Measurements from ENCODE around the gene SQSTM1. TPM values are rescaled to one million over a fixed set of nuclear protein-coding genes. Genes with fewer than 3 reads are reported as not detected.
A peak's percentile ranks its signal among the peaks of the same experiment; 100 is the strongest.

SQSTM1 gene
- total and polyA plus RNA-seq, 4 donors, result 152 to 404 (median 345) TPM

DNA sequence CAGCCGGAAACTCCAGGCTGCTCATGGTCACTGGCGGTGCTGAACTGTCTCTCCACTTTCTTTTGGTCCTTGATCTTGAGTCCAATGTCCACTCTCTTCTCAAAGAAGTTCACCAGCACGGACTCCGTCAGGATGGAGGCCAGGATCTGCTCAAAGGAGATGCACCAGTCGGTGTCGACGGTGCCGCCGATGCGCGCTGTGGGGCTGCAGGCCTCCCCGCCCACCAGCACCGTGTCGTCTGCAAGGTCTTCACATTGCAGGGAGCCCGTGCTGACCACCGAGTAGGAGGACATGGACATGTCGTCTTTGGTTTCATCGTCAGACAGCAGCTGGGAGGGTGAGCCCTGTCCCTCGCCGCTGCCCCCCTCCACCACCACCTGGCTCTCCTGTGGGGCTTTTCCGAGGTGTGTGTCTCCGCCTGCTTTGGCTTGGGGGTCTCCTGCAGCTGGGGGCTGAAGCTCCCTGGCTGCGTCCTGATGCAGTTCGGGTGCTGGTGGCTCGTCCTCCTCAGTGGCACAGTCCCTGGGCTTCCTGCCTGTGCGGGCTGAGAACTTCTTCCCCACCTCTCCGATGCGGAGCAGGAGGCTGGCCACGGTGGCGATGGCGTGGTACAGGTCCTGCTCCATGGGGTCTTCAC is 42.9 kb downstream of the SQSTM1 start:
- Histone ChIP-seq H3K9me3 (ENCODE audit: control insufficient read depth, low read length) (no peaks in the 10 kb centered on the region), H3K4me1 (ENCODE audit: control insufficient read depth in 1 of 2, insufficient read depth in 2 of 2, low read length in 2 of 2) (no peaks in the 10 kb centered on the region), H3K27me3 (ENCODE audit: control insufficient read depth in 1 of 2, insufficient read depth in 2 of 2, low read length in 1 of 2) (no peaks in the 10 kb centered on the region), H3K36me3 (ENCODE audit: control insufficient read depth in 1 of 2, insufficient read depth in 2 of 2, low read length in 1 of 2) (peaks cover 0 to 11% of the 10 kb centered on the region in 2 donors), H3K4me3 (ENCODE audit: low read length in 2 of 2) (no peak overlapping the region), H3K27ac (ENCODE audit: low read depth in 1 of 2, low read length in 2 of 2) (no peak overlapping the region)
- 94 to 95% methylated on average over 31 of the region's 31 CpGs for WGBS, 2 donors
- intact Hi-C loops (cut with DNase I), result no loop called here
- DNase-seq (peak in 1 of 2 donors; percentile 74), ATAC-seq (ENCODE audit: low FRiP score) (no peak)

- peak in 1 of 2 donors; percentile 65 for DNase-seq
- no peaks in the 10 kb centered on the region for H3K9me3 ChIP-seq (ENCODE audit: control insufficient read depth, low read length)
- 94 to 95% methylated on average over 7 of the region's 7 CpGs for WGBS, 2 donors
- H3K27me3 ChIP-seq (ENCODE audit: control insufficient read depth in 1 of 2, insufficient read depth in 2 of 2, low read length in 1 of 2), result no peaks in the 10 kb centered on the region
- H3K4me1 ChIP-seq (ENCODE audit: control insufficient read depth in 1 of 2, insufficient read depth in 2 of 2, low read length in 2 of 2), result no peaks in the 10 kb centered on the region
- no peak overlapping the region for H3K27ac ChIP-seq (ENCODE audit: low read depth in 1 of 2, low read length in 2 of 2)
- ATAC-seq (ENCODE audit: low FRiP score), result no peak
- H3K4me3 ChIP-seq (ENCODE audit: low read length in 2 of 2), result no peak overlapping the region
- intact Hi-C loops (cut with DNase I), result no loop called here
- peaks cover 0 to 11% of the 10 kb centered on the region in 2 donors for H3K36me3 ChIP-seq (ENCODE audit: control insufficient read depth in 1 of 2, insufficient read depth in 2 of 2, low read length in 1 of 2)
Observed at GRCh38 chr5:179864686-179865085, 44.0 kb downstream of the SQSTM1 start.

GRCh38 chr5:179865491-179866240 is 45.0 kb downstream of the SQSTM1 start:
- H3K27ac ChIP-seq (ENCODE audit: low read depth in 1 of 2, low read length in 2 of 2), result no peak overlapping the region
- H3K9me3 ChIP-seq (ENCODE audit: control insufficient read depth, low read length), result no peaks in the 10 kb centered on the region
- no peak for ATAC-seq (ENCODE audit: low FRiP score)
- no peaks in the 10 kb centered on the region for H3K4me1 ChIP-seq (ENCODE audit: control insufficient read depth in 1 of 2, insufficient read depth in 2 of 2, low read length in 2 of 2)
- WGBS, 2 donors, result 90% methylated on average over 15 of the region's 15 CpGs
- H3K27me3 ChIP-seq (ENCODE audit: control insufficient read depth in 1 of 2, insufficient read depth in 2 of 2, low read length in 1 of 2), result no peaks in the 10 kb centered on the region
- H3K4me3 ChIP-seq (ENCODE audit: low read length in 2 of 2), result no peak overlapping the region
- H3K36me3 ChIP-seq (ENCODE audit: control insufficient read depth in 1 of 2, insufficient read depth in 2 of 2, low read length in 1 of 2), result peaks cover 0 to 11% of the 10 kb centered on the region in 2 donors
- peak in 1 of 2 donors; percentile 57 for DNase-seq
- intact Hi-C loops (cut with DNase I), result no loop called here

DNA sequence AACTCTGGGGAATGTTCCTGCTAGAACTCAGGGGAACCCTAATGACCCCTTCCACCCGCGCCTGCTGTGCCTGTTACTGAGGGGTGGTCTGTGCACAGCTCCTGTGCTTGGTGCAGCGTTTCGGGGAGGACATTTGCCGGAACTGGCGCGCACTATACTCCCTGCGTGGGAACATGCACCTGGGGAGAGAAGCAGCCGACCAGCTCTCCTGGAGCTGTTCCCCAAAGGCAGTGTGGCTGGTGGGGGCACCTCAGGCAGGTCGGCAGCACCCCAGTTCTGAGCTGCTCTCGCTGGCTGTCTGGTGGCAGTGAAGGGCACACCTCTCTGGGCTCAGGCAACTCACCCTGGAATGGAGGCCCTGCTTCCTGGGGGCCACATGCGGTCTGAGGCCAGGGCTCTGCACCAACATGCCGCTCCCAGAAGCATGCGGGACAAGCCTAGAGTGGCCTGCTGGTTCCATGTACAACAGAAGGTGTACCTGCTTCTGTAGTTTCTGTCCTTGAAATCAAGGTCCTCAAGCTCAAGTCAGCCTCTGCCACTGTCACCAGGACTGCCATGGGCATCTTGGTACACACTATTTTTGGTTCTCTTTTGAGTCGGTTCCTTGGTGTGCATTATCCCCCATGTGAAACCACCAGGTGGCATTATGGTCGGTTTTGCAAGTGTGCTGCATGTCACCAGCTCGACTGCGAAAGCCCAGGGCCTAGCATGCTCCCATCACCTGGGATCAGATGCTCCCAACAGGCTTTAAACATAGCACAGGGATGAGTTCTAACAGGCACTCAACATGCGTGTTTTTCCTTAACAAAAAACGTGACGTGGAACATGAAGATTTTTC is 45.8 kb downstream of the SQSTM1 start:
- no peaks in the 10 kb centered on the region for H3K27me3 ChIP-seq (ENCODE audit: control insufficient read depth in 1 of 2, insufficient read depth in 2 of 2, low read length in 1 of 2)
- H3K36me3 ChIP-seq (ENCODE audit: control insufficient read depth in 1 of 2, insufficient read depth in 2 of 2, low read length in 1 of 2), result peaks cover 0 to 11% of the 10 kb centered on the region in 2 donors
- peak in 1 of 2 donors; percentile 69 for DNase-seq
- no peak overlapping the region for H3K27ac ChIP-seq (ENCODE audit: low read depth in 1 of 2, low read length in 2 of 2)
- no peak for ATAC-seq (ENCODE audit: low FRiP score)
- no peak overlapping the region for H3K4me3 ChIP-seq (ENCODE audit: low read length in 2 of 2)
- 81 to 84% methylated on average over 21 of the region's 21 CpGs for WGBS, 2 donors
- no peaks in the 10 kb centered on the region for H3K4me1 ChIP-seq (ENCODE audit: control insufficient read depth in 1 of 2, insufficient read depth in 2 of 2, low read length in 2 of 2)
- intact Hi-C loops (cut with DNase I), result no loop called here
- no peaks in the 10 kb centered on the region for H3K9me3 ChIP-seq (ENCODE audit: control insufficient read depth, low read length)

DNA sequence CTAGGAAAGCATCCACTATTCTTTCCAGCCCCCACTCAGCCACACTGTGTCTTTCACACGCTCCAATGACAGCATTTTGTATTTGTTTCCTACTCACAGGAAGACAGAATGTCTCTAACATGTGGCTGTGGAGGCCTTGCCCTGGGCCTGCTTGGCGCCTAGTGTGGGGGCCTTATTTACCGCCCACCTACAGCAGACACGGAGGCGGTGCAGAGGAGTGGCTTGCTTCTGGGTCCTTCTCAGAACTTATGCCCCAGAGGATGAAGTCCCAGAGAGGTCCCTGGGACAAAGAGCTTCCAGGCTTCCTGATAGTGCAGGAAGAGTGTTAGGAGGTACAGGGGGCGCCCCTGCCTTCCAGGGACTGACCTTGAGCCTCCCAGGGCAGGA is 46.4 kb downstream of the SQSTM1 start:
- DNase-seq, result no peak
- no peaks in the 10 kb centered on the region for H3K27me3 ChIP-seq (ENCODE audit: control insufficient read depth in 1 of 2, insufficient read depth in 2 of 2, low read length in 1 of 2)
- 88 to 91% methylated on average over 6 of the region's 6 CpGs for WGBS, 2 donors
- H3K27ac ChIP-seq (ENCODE audit: low read depth in 1 of 2, low read length in 2 of 2), result no peak overlapping the region
- no peaks in the 10 kb centered on the region for H3K9me3 ChIP-seq (ENCODE audit: control insufficient read depth, low read length)
- no peak overlapping the region for H3K4me3 ChIP-seq (ENCODE audit: low read length in 2 of 2)
- no peaks in the 10 kb centered on the region for H3K4me1 ChIP-seq (ENCODE audit: control insufficient read depth in 1 of 2, insufficient read depth in 2 of 2, low read length in 2 of 2)
- H3K36me3 ChIP-seq (ENCODE audit: control insufficient read depth in 1 of 2, insufficient read depth in 2 of 2, low read length in 1 of 2), result peaks cover 0 to 11% of the 10 kb centered on the region in 2 donors
- ATAC-seq (ENCODE audit: low FRiP score), result no peak
- intact Hi-C loops (cut with DNase I), result no loop called here

- ATAC-seq (ENCODE audit: low FRiP score), result no peak
- Histone ChIP-seq H3K27ac (ENCODE audit: low read depth in 1 of 2, low read length in 2 of 2) (no peak overlapping the region), H3K27me3 (ENCODE audit: control insufficient read depth in 1 of 2, insufficient read depth in 2 of 2, low read length in 1 of 2) (no peaks in the 10 kb centered on the region), H3K4me1 (ENCODE audit: control insufficient read depth in 1 of 2, insufficient read depth in 2 of 2, low read length in 2 of 2) (no peaks in the 10 kb centered on the region), H3K4me3 (ENCODE audit: low read length in 2 of 2) (no peak overlapping the region), H3K9me3 (ENCODE audit: control insufficient read depth, low read length) (no peaks in the 10 kb centered on the region), H3K36me3 (ENCODE audit: control insufficient read depth in 1 of 2, insufficient read depth in 2 of 2, low read length in 1 of 2) (peaks cover 0 to 8% of the 10 kb centered on the region in 2 donors)
- intact Hi-C loops (cut with DNase I), result no loop called here
- peak in 1 of 2 donors; percentile 71 for DNase-seq
- WGBS, 2 donors, result 90% methylated on average over 9 to 11 of the region's 11 CpGs
Observed at GRCh38 chr5:179867476-179867875, 46.8 kb downstream of the SQSTM1 start.

DNA sequence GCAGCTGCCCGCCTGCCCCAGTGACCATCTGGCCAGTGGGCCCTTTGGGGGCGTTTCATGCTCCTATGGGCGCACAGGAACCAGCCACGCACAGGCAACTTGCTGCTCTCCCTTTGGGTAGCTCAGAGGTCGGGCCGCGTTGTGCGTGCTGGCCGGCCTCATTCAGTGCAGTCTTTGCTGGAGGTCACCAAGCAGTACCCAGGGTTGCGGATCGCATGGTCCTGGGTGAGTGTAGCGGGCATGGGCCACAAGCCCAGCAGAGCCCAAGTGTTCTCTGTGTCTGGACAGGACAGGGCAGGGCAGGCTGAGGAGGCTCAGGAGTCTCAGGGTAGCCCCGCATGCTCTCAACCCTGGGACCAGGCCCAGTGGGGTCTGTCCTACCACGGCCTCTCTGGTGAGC is 47.8 kb downstream of the SQSTM1 start:
- Histone ChIP-seq H3K27me3 (ENCODE audit: control insufficient read depth in 1 of 2, insufficient read depth in 2 of 2, low read length in 1 of 2) (no peaks in the 10 kb centered on the region), H3K4me3 (ENCODE audit: low read length in 2 of 2) (no peak overlapping the region), H3K4me1 (ENCODE audit: control insufficient read depth in 1 of 2, insufficient read depth in 2 of 2, low read length in 2 of 2) (no peaks in the 10 kb centered on the region), H3K36me3 (ENCODE audit: control insufficient read depth in 1 of 2, insufficient read depth in 2 of 2, low read length in 1 of 2) (peaks cover 0 to 5% of the 10 kb centered on the region in 2 donors), H3K27ac (ENCODE audit: low read depth in 1 of 2, low read length in 2 of 2) (no peak overlapping the region), H3K9me3 (ENCODE audit: control insufficient read depth, low read length) (no peaks in the 10 kb centered on the region)
- intact Hi-C loops (cut with DNase I), result no loop called here
- no peak for ATAC-seq (ENCODE audit: low FRiP score)
- 97% methylated on average over 14 of the region's 14 CpGs for WGBS, 2 donors
- peak in 1 of 2 donors; percentile 71 for DNase-seq

DNA sequence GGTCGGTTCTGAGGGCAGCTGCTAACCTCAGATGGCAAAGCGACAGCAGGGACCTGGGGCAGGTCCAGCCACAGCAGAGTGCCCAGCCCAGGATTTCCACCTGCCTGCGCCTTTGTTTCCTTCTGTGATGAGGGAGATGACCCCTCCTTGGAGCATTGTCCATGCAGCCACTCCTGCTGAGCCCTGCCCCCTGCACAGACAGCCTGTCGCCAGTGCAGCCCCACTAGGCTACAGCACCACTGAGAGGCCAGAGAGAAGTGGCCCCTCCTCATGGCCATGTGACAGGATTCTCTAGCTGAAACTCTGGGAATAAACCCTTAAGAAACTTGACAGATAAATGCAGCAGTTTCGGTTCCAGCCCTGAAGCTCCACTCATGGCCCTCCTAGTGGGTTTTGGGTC is 48.4 kb downstream of the SQSTM1 start:
- H3K36me3 ChIP-seq (ENCODE audit: control insufficient read depth in 1 of 2, insufficient read depth in 2 of 2, low read length in 1 of 2), result peaks cover 0 to 3% of the 10 kb centered on the region in 2 donors
- no peaks in the 10 kb centered on the region for H3K4me1 ChIP-seq (ENCODE audit: control insufficient read depth in 1 of 2, insufficient read depth in 2 of 2, low read length in 2 of 2)
- no peak overlapping the region for H3K4me3 ChIP-seq (ENCODE audit: low read length in 2 of 2)
- intact Hi-C loops (cut with DNase I), result no loop called here
- no peaks in the 10 kb centered on the region for H3K27me3 ChIP-seq (ENCODE audit: control insufficient read depth in 1 of 2, insufficient read depth in 2 of 2, low read length in 1 of 2)
- DNase-seq, result no peak
- no peak for ATAC-seq (ENCODE audit: low FRiP score)
- no peak overlapping the region for H3K27ac ChIP-seq (ENCODE audit: low read depth in 1 of 2, low read length in 2 of 2)
- H3K9me3 ChIP-seq (ENCODE audit: control insufficient read depth, low read length), result no peaks in the 10 kb centered on the region
- WGBS, 2 donors, result 92 to 96% methylated on average over 5 of the region's 5 CpGs

Data from aorta (tissue), 5 donors.